B cell (primary cell): ENCODE results near the gene SLC39A3. TPM values are rescaled to one million over a fixed set of nuclear protein-coding genes. Genes with fewer than 3 reads are reported as not detected.

ENCODE experiments used
- ATAC-seq: fragments of 200-7000 bp; cut with Tn5 transposase; one replicate; pipeline ENCODE4 v1.10.0; 2021; ENCODE audit warnings: low read depth, mild to moderate bottlenecking, moderate number of reproducible peaks, moderate library complexity
- CTCF ChIA-PET: fragments of 350-600 bp; sonication (Branson Sonifier 250); formaldehyde crosslinking; loops from one replicate; lab custom pipeline; 2021; ENCODE audit warnings: antibody characterized with exemption, inconsistent platforms; lab: Charles Lee
- POLR2A ChIA-PET: fragments of 350-600 bp; sonication (Branson Sonifier 250); formaldehyde crosslinking; loops from one replicate; lab custom pipeline; 2021; ENCODE audit warnings: antibody characterized with exemption; lab: Charles Lee
- DNase-seq: peaks from one replicate; pipeline ENCODE4 v3.0.0; 2013
- H2AFZ ChIP-seq: 2 replicates; pipeline ENCODE4 v1.6.1; 2012; ENCODE audit warnings: mild to moderate bottlenecking, low read depth, low read length; ENCODE audit not compliant: insufficient read depth, poor library complexity, severe bottlenecking
- H3K27ac ChIP-seq, 2 donors: 1 replicate in 1 of 2; 2 replicates in 1 of 2; pipeline ENCODE4 v1.5.1; 2012 to 2013; ENCODE audit warnings: low read length in 2 of 2, mild to moderate bottlenecking in 2 of 2, moderate library complexity in 1 of 2
- H3K27me3 ChIP-seq, 4 experiments: fragments of 200-600 bp in 1 of 4; sonication (generic) in 1 of 4; replicated peaks in 1 of 4; 1 replicate in 2 of 4; 2 replicates in 2 of 4; pipeline versions ENCODE4 v1.6.1 to v1.7.0; 2013 to 2016; ENCODE audit warnings: low read length in 3 of 4, mild to moderate bottlenecking in 2 of 4, mixed read lengths in 1 of 4, moderate library complexity in 1 of 4; ENCODE audit not compliant: insufficient read depth in 4 of 4, control insufficient read depth in 3 of 4; ENCODE audit errors: control extremely low read depth in 1 of 4
- H3K36me3 ChIP-seq, 2 experiments: replicated peaks in 1 of 2; 1 replicate in 1 of 2; 2 replicates in 1 of 2; pipeline versions ENCODE4 v1.6.1 to v1.7.1; 2013; ENCODE audit warnings: low read length in 1 of 2; ENCODE audit not compliant: insufficient read depth in 2 of 2, control insufficient read depth in 1 of 2; ENCODE audit errors: control extremely low read depth in 1 of 2, extremely low read depth in 1 of 2
- H3K4me1 ChIP-seq, 2 donors: fragments of 200-600 bp in 1 of 2; sonication (generic) in 1 of 2; 1 replicate in 1 of 2; 2 replicates in 1 of 2; pipeline versions ENCODE4 v1.5.1 to v1.6.1; 2013 to 2017; ENCODE audit warnings: low read length in 2 of 2; ENCODE audit not compliant: control insufficient read depth in 2 of 2, insufficient read depth in 2 of 2
- H3K4me2 ChIP-seq: replicated peaks from 2 replicates; pipeline ENCODE3; 2012; ENCODE audit warnings: mild to moderate bottlenecking, low read depth, low read length; ENCODE audit not compliant: poor library complexity, severe bottlenecking
- H3K4me3 ChIP-seq, 5 experiments: fragments of 200-600 bp in 1 of 5; sonication (generic) in 1 of 5; 1 replicate in 3 of 5; 2 replicates in 2 of 5; pipeline versions ENCODE4 v1.5.1 to v1.7.0; 2011 to 2016; ENCODE audit warnings: low read length in 4 of 5, mild to moderate bottlenecking in 4 of 5, low read depth in 2 of 5, control low read depth in 1 of 5, moderate library complexity in 1 of 5; ENCODE audit not compliant: insufficient read depth in 1 of 5; ENCODE audit errors: control extremely low read depth in 1 of 5, extremely low read depth in 1 of 5
- H3K79me2 ChIP-seq: fragments of 200-600 bp; sonication (generic); one replicate; pipeline ENCODE4 v1.6.0; 2016; ENCODE audit warnings: low read length; ENCODE audit not compliant: control insufficient read depth, insufficient read depth
- H3K9ac ChIP-seq: fragments of 200-600 bp; sonication (generic); 2 replicates; pipeline ENCODE4 v1.6.1; 2017; ENCODE audit warnings: mild to moderate bottlenecking, low read length, moderate library complexity
- H3K9me3 ChIP-seq, 3 donors: one replicate each; pipeline versions ENCODE4 v1.6.1 to v1.7.1; 2013; ENCODE audit warnings: low read length in 2 of 3; ENCODE audit not compliant: control insufficient read depth in 2 of 3, insufficient read depth in 1 of 3; ENCODE audit errors: control extremely low read depth in 1 of 3
- H4K20me1 ChIP-seq: 2 replicates; pipeline ENCODE4 v1.6.0; 2012; ENCODE audit warnings: mild to moderate bottlenecking, low read length; ENCODE audit not compliant: insufficient read depth, control insufficient read depth, poor library complexity, severe bottlenecking
- H3K27ac Mint-ChIP-seq: one replicate; pipeline ENCODE4 v1.8.0; 2021; ENCODE audit warnings: mixed read lengths
- H3K27me3 Mint-ChIP-seq: one replicate; pipeline ENCODE4 v1.8.0; 2021; ENCODE audit warnings: mixed read lengths
- H3K4me1 Mint-ChIP-seq: one replicate; pipeline ENCODE4 v1.8.0; 2021; ENCODE audit warnings: mixed read lengths
- H3K4me3 Mint-ChIP-seq: one replicate; pipeline ENCODE4 v1.8.0; 2021; ENCODE audit warnings: mixed read lengths
- H3K9me3 Mint-ChIP-seq: one replicate; pipeline ENCODE4 v1.8.0; 2022; ENCODE audit warnings: mixed read lengths; ENCODE audit not compliant: insufficient read depth
- CTCF ChIP-seq: fragments of 200-600 bp; IDR thresholded peaks from one replicate; pipeline ENCODE4 v1.8.0; 2022; ENCODE audit warnings: antibody characterized with exemption, mild to moderate bottlenecking
- EZH2 ChIP-seq: IDR thresholded peaks from 2 replicates; pipeline ENCODE4 v1.6.1; 2012; ENCODE audit warnings: borderline replicate concordance, low read depth, mild to moderate bottlenecking, moderate library complexity, low read length; ENCODE audit not compliant: insufficient read depth, poor library complexity, severe bottlenecking
- WGBS: methylation state at CpG from one replicate; pipeline ENCODE4 v1.1.5; 2013; ENCODE audit warnings: missing lambda C conversion rate; ENCODE audit not compliant: insufficient coverage; 5-methylcytosine and 5-hydroxymethylcytosine counted together
- intact Hi-C: fragments of 100-400 bp; cut with micrococcal nuclease; formaldehyde crosslinking; loops from one replicate; pipeline ENCODE4 v1.10.0; 2022
- polyA plus RNA-seq: library from polyadenylated mRNA; depleted of rRNA; stranded (reverse); fragments of >200 nt; gene quantifications from 2 replicates; pipeline ENCODE4 v1.2.3, GENCODE V29; 2012
- total RNA-seq, 2 donors: library from RNA; stranded (reverse); fragments of 120-200 nt in 1 of 2; gene quantifications; 1 replicate in 1 of 2; 2 replicates in 1 of 2; pipeline versions ENCODE4 v1.2.3 to v1.2.4, GENCODE V29; 2013 to 2022

Gene SLC39A3
- total and polyA plus RNA-seq, 2 donors (not counting 1 experiment from before 2014, with no cell fraction given): 36.4 to 37.6 TPM

DNA sequence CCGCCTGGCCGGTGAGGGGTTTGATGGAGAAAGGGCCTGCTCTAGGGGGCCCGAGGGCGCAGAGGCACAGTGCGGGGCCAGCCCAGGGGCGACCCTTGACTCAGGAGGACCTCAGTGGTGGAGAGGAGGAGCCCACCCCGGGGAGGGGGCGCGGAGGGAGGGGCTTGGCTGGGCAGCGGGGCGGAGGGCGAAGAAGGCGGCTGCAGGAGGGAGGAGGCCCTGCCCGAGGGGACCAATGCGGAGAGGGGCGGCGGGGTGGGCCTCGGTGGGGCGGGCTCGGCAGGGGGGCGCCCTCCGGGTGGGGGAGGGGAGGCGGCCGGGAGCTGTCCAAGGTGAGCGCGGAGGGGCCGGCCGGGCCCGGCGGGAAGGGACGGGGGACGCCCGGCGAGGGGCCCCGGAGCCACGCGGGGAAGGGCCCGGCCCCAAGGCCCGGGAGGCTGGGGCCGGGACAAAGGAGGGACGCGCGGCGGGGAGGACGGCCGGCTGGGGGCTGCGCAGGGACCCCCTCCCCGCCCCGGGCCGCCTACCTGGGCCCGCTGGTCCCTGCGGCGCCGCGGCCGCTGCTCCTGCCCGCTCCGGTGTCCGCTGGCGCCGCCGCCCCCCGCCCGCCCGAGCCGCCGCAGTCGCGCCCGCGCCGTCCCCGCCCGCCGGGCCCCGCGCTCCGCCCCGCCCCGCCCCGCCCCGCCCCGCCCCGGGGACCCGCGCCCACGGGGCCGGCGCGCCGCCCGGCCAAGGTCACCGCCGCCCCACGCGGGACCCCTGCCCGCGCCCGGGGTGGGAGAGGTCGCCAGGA lies 18.8 kb downstream of the SLC39A3 start, which contains the start of gene DIRAS1:
Gene DIRAS1 (minus strand): TSS at position 596 of the 793 bp plus-strand sequence. CDS start 3,566 bp downstream, outside the sequence.
- 1% methylated on average over 89 of the region's 100 CpGs for WGBS
- ChIA-PET POLR2A (interaction anchor here (0.6 to 0.9 kb wide), 2 partner anchors 39 to 927 kb away, joined by 3 to 4 read pairs; no protein-coding TSS in a partner anchor), CTCF (no interaction called here)
- TF ChIP-seq EZH2: no peak
- TF ChIP-seq CTCF: no peak
- DNase-seq: peak; percentile 39
- H3K9ac ChIP-seq: peak within 1 kb of the TSS; percentile 64
- peaks cover 4% of the 10 kb centered on the region for H3K27me3 Mint-ChIP-seq
- H3K4me3 ChIP-seq: peak within 1 kb of the TSS; percentile 5 to 63 (median 52)
- peak within 1 kb of the TSS; percentile 84 for H3K4me3 Mint-ChIP-seq
- peak within 1 kb of the TSS; percentile 96 for H3K4me2 ChIP-seq
- peaks cover 6% of the 10 kb centered on the region for H3K79me2 ChIP-seq
- H3K9me3 Mint-ChIP-seq: no peaks in the 10 kb centered on the region
- no peak within 1 kb of the TSS for H3K27ac ChIP-seq
- H3K27ac Mint-ChIP-seq: peak within 1 kb of the TSS; percentile 72
- H4K20me1 ChIP-seq: peaks cover 8% of the 10 kb centered on the region
- intact Hi-C loops: loop anchor here (1.0 kb wide), 1 partner anchor 10 kb away; no protein-coding TSS in a partner anchor
- peak; percentile 57 for ATAC-seq
- peaks cover 0 to 17% (median 8%) of the 10 kb centered on the region in 4 experiments for H3K27me3 ChIP-seq
- H3K9me3 ChIP-seq: peaks cover 0 to 9% (median 0%) of the 10 kb centered on the region in 3 donors
- H3K4me1 ChIP-seq: peaks cover 31 to 44% of the 10 kb centered on the region in 2 donors
- peaks cover 22% of the 10 kb centered on the region for H3K4me1 Mint-ChIP-seq
- no peaks in the 10 kb centered on the region for H3K36me3 ChIP-seq
- peak within 1 kb of the TSS; percentile 54 for H2AFZ ChIP-seq
